A204.1 (cell line): ENCODE data around the gene MRPL11.
"Not testable (repeated sequence)": the region's sequence is repeated elsewhere in the genome, so short reads cannot be mapped to it uniquely, and the experiment has no call there.

Experiments used
- FAIRE-seq: peaks from 2 replicates; lab custom pipeline; 2012; peaks lifted over from hg19 to GRCh38; lab: Jason Lieb, UNC

Gene MRPL11

DNA sequence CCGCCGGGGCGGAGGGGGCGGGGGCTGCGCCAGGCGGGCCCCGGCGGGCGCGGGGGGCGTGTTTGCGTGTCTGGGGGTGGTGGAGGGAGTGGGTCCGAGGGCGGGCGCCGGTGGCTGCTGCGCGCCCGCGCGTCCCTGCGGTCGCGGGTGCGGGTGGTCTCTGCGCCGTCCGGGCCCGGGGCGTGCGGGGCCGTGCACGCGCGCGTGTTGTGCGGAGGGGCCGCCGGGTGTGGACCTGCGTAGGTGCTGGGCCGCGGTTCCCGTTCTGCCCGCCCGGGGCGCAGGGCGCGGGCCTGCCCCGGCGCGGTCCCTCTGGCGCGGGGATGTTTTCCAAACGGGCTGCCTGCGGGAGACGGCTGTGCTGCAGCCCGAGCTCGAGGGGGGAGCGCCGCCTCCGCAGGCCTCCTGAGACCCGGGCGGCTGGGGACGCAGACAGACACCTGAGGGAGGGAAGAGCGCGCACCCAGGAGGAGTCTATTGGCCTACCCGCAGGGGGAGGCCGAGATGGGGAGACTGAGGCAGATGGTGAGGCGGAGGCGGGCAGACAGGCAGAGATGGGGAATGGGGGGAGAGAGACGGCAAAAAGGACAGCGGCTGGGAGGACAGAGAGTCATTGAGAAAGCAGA lies 28.5 kb upstream of the MRPL11 start:
- FAIRE-seq: no peak

DNA sequence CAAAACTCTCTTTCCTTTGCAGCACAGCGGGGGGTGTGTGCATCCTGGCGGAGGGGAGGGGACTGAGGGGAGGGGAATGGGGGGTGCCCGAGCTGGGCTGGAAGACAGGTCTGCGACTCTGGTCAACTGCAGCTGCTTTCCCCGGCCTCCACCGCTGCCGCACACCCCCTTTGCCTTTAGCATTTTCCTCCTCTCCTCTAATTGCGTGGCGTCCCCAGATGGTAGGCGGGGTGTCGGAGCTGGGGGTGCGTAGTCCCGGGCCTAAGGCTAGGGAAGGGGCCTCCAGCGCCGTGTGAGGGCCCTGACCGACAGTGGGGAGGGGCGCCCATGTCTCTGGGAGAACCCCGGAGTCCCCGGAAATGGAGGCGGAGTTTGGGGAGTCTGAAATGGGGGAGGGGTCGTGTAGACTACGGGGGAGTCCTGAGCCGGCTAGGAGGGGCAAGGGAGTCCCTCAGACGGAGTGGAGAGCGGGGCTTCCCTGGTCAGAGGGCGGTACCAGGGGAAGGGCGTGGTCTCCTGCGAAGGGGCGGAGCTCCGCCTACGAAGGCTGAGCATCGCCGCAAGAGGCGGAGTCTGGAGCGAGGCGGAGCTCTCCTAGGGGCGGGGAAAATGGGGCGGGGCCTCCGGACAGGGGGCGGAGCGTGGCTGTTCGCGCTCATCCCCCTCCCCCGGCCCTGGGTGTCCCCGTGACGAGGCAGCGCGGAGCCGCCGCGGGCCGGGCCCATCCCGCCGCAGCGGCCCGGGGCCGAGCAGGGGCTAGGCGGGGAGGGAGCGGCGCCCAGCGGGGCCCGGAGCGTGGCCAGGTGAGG lies 27.8 kb upstream of the MRPL11 start, which contains the start of gene PELI3:
Gene PELI3 (plus strand): TSS at position 681 of the 809 bp plus-strand sequence. CDS start 1,224 bp downstream, outside the sequence.
- no peak for FAIRE-seq

DNA sequence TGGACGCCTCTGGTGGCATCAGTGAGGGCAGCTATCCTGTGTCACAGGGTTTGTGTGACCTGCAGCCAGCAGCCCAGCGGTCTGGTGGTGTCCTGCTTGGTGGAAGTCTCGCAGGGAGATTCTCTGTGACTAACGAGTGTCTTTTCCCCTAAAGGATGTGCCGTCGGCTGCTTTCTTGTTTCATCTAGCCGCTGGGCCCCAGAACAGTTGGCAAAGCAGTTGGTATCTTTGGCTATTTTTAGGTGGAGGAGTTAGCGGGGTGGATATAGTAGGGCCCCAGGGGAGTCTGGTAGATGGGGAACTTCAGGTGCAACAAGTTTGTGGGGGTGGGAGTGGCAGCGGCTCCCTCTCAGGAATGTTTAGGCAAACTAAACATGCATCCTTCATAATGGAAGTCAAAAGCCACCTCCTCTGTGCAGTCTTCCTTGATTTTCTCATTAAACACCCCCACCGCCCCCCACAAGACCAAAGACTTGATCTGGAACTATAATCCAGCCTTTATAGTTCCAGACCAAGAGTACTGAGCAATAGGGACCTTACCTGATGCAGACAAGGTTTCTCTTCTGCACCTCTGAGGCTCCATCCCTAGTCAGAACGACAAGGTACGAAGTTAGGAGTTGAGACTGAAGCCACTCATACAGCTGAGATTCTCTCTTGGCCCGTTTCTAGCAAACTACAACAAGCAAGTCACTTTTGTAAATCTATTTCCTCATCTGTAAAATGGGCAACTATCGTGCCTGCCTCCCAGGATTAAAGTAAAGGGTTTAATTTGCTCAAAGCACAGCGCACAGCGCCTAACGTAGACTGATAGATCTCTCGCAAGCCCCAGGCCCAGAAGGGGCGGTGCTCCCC lies 27.0 kb upstream of the MRPL11 start:
- FAIRE-seq: no peak

DNA sequence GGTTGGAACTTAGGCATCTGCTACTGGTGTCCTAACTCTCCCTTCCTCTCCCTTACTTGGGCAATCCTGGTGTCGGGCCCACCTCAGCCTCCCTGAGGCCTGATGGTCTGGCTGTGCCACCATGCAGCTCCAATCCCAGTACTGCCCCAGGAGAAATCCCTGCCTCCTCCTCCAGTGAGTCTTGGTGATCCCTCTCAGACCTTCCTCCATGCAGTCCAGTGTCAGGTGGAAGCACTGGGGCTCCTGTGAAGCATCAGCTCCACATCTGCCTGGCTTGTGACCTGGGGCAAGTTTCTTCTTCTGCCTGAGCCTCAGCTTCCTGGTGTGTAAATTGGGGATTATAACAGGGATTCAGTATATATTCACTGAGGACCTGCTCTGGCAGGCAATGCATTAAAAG lies 26.3 kb upstream of the MRPL11 start:
- no peak for FAIRE-seq

DNA sequence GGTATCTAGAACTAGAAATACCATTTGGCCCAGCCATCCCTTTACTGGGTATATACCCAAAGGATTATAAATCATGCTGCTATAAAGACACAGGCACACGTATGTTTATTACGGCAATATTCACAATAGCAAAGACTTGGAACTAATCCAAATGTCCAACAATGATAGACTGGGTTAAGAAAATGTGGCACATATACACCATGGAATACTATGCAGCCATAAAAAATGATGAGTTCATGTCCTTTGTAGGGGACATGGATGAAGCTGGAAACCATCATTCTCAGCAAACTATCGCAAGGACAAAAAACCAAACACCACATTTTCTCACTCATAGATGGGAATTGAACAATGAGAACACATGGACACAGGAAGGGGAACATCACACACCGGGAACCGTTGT lies 25.5 kb upstream of the MRPL11 start:
- not testable (repeated sequence) for FAIRE-seq

DNA sequence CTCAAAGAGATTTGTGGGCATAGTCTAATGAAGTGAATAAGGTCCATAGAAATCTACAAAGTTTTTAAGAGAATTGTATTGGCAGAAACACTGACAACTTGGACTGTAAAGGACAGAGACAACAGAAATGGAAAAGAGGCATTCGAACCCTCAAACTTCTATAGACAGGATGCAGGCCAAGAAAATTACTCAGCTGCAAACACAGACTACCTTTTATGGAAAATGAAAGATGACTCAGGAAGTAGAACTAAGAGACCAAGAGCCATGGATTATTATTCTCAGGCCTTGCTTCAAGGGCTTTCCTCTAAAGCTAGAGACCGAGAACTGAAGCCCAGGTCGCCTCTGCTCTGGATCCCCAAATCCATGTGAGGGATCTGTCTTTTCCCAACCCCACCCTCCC lies 24.3 kb upstream of the MRPL11 start:
- no peak for FAIRE-seq

DNA sequence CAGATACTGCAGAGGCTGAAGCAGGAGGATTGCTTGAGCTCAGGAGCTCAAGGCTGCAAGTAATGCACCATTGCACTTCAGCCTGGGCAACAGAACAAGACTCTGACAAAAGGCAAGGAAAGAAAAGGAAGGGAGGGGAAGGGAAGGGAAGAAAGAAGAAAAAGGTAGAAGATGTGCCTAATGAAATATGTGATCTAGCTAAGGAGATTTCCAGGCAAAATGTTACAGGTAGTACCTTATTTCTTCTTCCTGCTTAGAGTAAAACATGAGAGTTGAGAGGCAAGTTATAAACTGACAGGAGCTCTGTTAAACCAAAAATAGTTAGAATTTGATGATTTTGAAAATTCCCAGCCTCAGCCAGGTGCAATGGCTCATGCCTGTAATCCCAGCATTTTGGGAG lies 23.4 kb upstream of the MRPL11 start:
- FAIRE-seq: no peak

DNA sequence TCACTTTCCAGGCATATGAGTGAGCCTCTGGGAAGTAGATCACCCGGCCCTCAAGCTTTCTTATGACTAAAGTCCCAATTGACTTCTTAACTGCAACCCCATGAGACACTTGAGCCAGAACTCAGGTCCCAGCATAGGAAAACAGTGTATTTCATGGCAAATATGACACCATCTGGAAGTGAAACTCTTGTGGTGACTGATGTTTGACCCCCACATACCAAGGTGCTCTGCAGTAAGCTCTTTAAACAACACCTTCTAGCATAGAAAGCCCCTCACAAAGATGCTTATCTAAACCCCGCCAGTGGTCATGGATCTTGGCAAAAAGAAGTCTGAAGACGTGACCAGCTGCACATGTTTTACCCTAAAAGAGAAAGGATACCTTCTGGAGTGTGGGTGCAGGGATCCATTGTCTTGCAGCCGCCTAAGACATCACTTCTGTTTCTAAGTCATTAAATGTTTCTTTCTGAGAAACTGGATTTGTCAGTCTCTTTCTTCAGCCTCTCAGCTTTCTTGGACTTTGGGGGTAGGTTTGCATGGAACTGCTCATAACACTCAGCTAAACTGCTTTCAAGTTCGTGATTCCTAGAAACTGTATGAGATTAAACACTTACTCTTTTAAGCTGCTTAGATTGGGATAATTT lies 20.6 kb upstream of the MRPL11 start:
- no peak for FAIRE-seq

DNA sequence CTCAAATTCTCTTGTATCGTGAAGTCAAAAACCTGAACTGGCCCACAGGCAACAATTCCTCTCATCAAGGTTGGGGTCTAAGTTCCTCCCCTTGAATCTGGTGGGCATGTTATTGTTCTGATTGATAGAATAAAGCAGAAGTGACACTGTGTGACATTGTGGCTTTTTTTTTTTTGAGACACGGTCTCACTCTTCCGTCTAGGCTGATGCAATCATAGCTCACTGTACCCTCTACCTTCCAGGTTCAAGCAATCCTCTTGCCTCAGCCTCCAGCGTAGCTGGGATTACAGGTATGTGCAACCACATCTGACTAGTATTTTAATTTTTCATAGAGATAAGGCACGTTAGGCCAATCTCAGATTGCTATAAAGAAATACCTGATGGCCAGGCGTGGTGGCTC lies 19.2 kb upstream of the MRPL11 start:
- FAIRE-seq: no peak

DNA sequence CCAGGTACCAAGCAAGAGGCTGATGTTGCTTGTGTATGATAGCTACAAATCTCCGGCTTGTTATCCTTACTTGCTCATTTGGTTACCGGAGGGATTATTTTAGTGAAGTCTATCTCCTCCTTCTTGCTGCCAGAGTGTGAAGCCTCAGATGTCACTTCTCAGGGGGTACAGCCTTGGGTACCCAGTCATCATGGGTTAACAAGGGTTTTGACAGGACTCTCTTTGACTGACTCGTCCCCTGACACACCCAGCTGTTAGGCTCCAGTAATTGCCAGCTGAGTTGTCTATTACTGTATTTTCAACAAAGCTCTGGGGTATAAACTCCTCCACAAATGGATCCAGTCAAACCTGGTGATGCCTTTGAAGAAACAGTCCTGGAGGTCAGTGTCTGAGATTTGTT lies 16.2 kb upstream of the MRPL11 start:
- FAIRE-seq: no peak

DNA sequence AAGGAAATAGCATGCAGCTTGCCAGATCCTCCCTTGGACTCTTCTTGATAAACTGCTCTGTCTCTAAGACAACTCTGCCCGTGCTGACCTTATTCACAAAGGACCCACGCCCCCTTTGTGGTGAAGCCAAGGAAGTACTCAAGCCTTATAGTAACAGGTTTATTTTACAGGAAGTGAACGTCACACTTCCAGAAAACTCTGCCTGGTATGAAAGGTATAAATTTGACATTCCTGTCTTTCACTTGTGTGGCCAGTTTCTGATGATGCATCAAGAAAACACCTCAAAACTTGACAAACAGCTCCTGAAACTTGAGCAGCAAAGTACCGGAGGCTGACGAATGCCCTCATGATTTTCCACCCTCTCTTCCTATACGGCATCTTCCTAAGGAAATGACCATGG lies 15.6 kb upstream of the MRPL11 start:
- FAIRE-seq: no peak

DNA sequence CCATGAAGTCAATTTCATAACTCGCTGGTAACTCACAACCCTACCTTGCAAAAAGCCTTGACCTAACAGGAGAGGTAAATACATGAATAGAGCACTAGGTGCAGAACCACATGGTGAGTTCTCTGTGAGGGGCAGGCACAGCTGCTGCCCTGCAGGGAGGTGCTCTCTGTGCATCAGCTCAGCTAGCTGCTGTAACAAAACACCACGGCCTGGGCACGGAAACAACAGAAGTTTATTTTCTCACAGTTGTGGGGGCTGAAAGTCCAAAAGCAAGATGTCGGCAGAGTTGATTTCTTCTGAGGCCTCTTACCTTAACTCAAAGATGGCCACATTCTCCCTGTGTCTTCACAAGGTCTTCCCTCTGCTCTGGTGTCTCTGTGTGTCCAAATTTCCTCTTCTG lies 13.0 kb upstream of the MRPL11 start:
- no peak for FAIRE-seq

DNA sequence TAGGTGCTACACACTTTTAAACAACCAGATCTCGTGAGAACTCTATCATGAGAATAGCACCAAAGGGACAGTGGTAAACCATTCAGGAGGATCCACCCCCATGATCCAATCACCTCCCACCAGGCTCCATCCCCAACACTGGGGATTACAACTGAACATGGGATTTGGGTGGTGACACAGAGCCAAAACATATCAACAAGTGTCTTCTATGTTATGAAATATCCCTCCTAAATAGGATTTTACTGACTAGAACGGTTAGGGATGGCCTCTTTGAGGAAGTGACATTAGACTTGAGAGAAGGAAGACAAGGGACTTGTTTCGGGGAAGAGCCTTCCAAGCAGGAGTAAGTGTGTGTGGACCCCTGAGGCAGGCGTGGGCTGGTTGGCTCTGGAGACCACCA lies 11.9 kb upstream of the MRPL11 start:
- no peak for FAIRE-seq

DNA sequence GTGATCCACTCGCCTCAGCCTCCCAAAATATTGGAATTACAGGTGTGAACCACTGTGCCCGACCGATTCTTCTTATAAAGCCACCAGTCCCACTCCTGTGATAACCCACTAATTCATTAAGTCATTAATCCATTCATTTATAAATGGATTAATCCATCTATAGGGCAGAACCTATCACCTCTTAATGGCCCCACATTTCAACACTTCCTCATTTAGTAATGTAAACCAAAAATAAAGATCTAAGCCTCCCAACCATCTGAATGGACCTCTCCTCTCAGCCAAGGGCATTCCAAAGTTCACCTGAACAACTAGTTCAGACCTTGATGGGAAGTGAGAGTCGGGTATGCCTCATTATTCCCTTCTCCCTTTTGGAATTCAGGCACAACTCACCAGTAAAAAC lies 9.9 kb upstream of the MRPL11 start:
- no peak for FAIRE-seq

DNA sequence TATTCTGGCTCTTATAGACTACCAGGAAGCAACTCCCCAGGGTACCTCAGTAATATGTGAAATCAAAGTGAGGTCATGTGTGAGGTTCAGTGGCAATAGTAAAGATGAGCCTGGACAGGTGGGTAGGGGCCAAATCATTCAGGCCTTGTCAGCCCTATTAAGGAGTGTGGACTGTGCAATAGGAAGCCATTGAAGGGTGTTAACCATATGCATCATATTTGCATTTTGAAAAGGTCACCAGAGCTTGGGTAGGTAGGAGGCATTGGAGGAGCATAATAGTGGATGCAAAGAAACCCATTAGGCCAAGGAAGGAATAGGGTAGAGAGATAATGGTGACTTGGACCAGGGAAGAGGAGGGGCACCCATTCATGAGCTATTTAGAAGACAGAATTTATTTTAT lies 8.4 kb upstream of the MRPL11 start:
- FAIRE-seq: no peak

DNA sequence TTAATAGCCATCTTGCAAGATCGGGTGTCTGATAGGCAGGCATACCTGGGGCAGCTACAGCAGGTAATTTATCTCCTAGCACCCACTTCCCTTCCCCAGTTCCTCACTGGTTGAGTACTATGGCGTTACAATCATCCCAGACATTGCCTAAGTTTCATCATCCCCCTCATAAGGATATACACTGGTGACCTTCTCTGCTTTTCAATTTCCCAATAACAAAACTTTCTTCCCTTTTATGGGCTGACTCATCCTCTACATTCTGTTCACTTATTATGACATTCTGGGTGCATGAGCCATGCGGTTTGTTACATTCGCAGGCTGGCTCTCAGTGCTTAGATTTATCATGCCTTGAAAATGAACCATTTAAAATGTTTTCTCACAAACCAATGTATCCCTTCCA lies 5.0 kb upstream of the MRPL11 start:
- no peak for FAIRE-seq

DNA sequence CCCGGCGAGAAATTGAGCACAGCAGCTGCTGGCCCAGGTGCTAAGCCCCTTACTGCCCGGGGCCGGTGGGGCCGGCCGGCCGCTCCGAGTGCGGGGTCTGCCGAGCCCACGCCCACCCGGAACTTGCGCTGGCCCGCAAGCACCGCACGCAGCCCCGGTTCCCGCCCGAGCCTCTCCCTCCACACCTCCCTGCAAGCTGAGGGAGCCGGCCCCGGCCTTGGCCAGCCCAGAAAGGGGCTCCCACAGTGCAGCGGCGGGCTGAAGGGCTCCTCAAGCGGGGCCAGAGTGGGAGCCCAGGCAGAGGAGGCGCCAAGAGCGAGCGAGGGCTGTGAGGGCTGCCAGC lies 2.3 kb upstream of the MRPL11 start:
- not testable (repeated sequence) for FAIRE-seq

DNA sequence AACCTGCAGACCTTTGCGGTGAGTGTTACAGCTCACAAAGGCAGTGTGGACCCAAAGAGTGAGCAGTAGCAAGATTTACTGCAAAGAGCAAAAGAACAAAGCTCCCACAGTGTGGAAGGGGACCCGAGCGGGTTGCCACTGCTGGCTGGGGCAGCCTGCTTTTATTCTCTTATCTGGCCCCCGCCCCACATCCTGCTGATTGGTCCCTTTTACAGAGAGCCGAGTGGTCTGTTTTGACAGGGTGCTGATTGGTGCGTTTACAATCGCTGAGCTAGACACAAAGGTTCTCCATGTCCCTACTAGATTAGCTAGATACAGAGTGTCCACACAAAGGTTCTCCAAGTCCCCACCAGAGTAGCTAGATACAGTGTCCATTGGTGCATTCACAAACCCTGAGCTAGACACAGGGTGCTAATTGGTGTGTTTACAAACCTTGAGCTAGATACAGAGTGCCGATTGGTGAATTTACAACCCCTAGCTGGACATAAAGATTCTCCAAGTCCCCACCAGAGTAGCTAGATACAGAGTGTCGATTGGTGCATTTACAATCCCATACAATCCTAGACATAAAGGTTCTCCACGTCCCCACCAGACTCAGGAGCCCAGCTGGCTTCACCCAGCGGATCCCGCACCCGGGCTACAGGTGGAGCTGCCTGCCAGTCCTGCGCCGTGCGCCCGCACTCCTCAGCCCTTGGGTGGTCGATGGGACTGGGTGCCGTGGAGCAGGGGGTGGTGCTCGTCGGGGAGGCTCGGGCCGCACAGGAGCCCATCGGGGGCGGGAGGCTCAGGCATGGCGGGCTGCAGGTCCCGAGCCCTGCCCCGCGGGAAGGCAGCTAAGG lies 1.7 kb upstream of the MRPL11 start:
- FAIRE-seq: not testable (repeated sequence)

DNA sequence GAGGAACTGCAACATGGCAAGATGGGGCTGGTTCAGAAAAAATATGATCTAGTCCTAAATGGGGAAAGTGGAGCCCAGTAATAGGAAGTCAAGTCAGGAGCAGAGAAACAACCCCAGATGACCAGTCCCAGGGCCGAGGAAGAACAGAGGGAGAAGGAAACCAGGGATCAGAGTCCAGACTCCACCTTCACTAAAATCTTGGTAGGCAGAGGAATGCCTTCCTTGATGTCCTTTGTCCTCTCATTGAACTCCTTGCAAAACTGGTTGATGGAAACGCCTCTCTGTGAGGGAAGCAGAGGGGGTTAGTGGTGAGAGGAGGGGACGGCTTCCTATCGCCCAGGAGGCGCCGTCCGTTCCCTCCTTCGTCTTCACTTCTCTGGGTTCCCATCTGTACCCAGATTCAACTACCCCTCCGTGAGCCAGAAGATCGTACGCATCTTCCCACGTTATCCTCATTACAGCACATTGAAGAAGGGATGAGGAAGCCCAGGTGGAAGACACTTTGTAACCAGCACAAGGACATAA lies 607 bp downstream of the MRPL11 start:
- FAIRE-seq: no peak

DNA sequence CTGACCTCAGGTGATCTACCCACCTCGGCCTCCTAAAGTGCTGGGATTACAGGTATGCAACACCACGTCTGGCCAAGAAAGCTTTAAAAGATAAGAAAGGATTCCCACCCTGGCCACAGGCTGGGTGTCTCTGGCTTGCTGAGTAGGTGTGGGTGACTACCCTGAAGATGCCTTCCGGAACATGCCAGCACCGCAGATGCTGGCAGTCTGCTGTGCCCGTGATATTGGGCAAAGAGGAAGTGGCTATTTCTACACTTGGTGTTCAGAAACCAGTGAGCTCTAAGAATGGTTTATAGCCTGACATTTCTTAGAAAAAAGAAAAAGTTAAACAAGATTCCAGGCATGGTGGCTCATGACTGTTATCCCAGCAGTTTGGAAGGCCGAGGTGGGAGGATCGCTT lies 6.1 kb downstream of the MRPL11 start:
- no peak for FAIRE-seq

DNA sequence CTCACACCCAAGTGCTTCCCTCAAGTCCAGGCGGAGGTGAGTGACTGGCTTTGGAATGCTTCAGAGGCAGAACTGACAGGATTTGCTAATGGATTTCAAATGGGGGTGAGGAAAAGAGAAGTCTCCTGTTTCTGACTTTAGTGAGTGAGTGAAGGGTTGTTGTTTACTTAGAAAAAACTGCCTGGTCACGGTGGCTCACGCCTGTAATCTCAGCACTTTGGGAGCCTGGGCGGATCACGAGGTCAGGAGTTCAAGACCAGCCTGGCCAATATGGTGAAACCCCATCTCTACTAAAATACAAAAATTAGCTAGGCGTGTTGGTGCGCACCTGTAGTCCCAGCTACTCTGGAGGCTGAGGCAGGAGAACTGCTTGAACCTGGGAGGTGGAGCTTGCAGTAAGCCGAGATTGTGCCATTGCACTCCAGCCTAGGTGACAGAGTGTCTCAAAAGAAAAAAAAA lies 6.7 kb downstream of the MRPL11 start:
- not testable (repeated sequence) for FAIRE-seq
